Large intestine (tissue), 3 donors: ENCODE data around the gene DMD. TPM values are rescaled to one million over a fixed set of nuclear protein-coding genes. Genes with fewer than 3 reads are reported as not detected.

Source experiments
- DNase-seq, 2 donors: peaks; one replicate each; pipeline versions ENCODE4 v3.0.0 to v3.0.0-alpha.2; 2013
- H3K27ac ChIP-seq: one replicate; pipeline ENCODE4 v1.5.1; 2013; ENCODE audit warnings: low read length
- H3K27me3 ChIP-seq: 2 replicates; pipeline ENCODE4 v1.6.1; 2013; ENCODE audit warnings: low read length; ENCODE audit not compliant: control insufficient read depth, insufficient read depth
- H3K36me3 ChIP-seq: 2 replicates; pipeline ENCODE4 v1.6.1; 2013; ENCODE audit warnings: low read length; ENCODE audit not compliant: control insufficient read depth, insufficient read depth
- H3K4me1 ChIP-seq: one replicate; pipeline ENCODE4 v1.6.1; 2013; ENCODE audit warnings: low read length; ENCODE audit not compliant: control insufficient read depth, insufficient read depth
- H3K4me3 ChIP-seq: one replicate; pipeline ENCODE4 v1.5.1; 2013; ENCODE audit warnings: low read length
- H3K9me3 ChIP-seq: one replicate; pipeline ENCODE4 v1.6.1; 2013; ENCODE audit warnings: mild to moderate bottlenecking, low read depth, low read length, moderate library complexity; ENCODE audit not compliant: control insufficient read depth
- WGBS: methylation state at CpG from one replicate; pipeline ENCODE4 v1.1.5; 2013; ENCODE audit warnings: low lambda C conversion rate; ENCODE audit not compliant: insufficient coverage; 5-methylcytosine and 5-hydroxymethylcytosine counted together
- polyA plus RNA-seq: library from polyadenylated mRNA; unstranded; fragments of 120-200 nt; gene quantifications from one replicate; pipeline ENCODE4 v1.2.1, GENCODE V29; 2013

DMD gene
- polyA plus RNA-seq, 1 donor, result 23.3 TPM

DNA sequence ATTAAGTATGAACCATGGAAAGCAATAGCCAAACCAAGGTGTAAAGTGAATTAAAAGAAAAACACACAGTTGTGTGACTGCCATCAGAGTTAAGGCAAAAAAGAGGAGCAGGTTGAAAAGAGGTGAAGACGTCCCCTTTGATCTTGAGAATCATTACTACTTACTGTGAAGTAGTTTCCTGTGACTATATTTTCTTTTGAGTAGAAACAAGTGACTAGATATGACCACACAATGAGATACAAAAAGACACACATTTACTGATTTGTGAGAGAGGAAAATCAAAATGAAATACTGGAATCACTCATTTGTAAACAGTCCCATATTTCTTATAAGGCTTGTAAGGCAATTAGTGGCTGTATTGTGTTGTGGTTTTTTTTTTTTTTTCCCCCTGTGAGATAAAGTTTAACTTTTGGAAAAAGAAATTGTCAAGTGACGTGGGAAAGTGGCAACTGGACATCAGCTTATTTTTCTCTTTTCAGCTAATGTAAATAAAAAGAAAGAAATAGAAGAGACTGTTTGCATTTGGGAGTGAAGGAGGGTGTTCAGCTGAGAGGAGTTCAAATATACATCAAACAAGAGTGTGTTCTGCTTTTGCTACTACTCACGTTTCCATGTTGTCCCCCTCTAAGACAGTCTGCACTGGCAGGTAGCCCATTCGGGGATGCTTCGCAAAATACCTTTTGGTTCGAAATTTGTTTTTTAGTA lies 2033.1 kb downstream of the DMD start:
- H3K27ac ChIP-seq, result no peak overlapping the region
- H3K27me3 ChIP-seq, result no peaks in the 10 kb centered on the region
- no peaks in the 10 kb centered on the region for H3K4me1 ChIP-seq
- no CpG with 5 or more reads among the region's 6 CpGs for WGBS
- no peak overlapping the region for H3K4me3 ChIP-seq
- DNase-seq, result no peak
- H3K36me3 ChIP-seq, result no peaks in the 10 kb centered on the region
- no peaks in the 10 kb centered on the region for H3K9me3 ChIP-seq

DNA sequence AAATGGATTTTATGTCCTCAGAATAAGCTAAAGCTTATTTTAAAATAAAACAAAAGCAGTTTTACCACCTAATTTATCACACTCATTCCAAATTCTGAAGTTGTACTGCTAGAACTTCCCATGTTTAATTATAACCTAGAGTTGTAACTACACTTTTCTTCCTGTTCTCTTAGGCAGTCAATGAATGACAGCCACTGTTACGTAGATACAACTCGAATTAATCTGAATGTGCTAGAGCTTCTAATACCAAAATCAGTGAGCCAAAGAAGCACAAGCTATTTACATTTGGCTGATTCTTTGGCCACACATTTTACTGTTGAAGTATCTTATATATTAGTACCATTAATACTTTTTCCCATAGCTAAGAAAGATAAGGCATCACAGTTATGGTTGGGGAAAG lies 2040.6 kb downstream of the DMD start:
- H3K4me1 ChIP-seq, result no peaks in the 10 kb centered on the region
- no peak for DNase-seq
- H3K27me3 ChIP-seq, result no peaks in the 10 kb centered on the region
- WGBS, result no CpG with 5 or more reads among the region's 2 CpGs
- no peak overlapping the region for H3K27ac ChIP-seq
- H3K4me3 ChIP-seq, result no peak overlapping the region
- H3K9me3 ChIP-seq, result no peaks in the 10 kb centered on the region
- no peaks in the 10 kb centered on the region for H3K36me3 ChIP-seq

DNA sequence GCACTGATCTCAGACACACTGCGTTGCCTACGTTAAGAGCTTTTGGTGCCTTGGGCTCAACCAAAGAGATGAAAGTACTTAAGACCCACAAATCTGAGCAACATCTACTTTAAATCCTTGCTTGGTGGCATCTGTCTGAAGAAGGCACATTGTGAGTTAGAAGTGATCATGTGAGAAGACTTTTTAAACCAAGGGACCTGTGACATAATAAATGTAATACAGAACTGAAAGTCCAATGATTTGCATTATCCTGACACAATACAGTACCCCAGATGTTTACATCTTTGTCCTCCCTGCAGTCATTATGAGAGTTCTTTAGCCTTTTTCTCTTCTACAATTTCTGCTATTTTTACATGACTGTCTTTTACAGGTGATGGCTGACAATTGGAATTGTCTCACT lies 2042.8 kb downstream of the DMD start:
- Histone ChIP-seq H3K4me1 (peaks cover 3% of the 10 kb centered on the region), H3K4me3 (no peak overlapping the region), H3K27ac (no peak overlapping the region), H3K9me3 (no peaks in the 10 kb centered on the region), H3K36me3 (no peaks in the 10 kb centered on the region), H3K27me3 (no peaks in the 10 kb centered on the region)
- DNase-seq, result no peak
- no CpG with 5 or more reads among the region's 2 CpGs for WGBS

DNA sequence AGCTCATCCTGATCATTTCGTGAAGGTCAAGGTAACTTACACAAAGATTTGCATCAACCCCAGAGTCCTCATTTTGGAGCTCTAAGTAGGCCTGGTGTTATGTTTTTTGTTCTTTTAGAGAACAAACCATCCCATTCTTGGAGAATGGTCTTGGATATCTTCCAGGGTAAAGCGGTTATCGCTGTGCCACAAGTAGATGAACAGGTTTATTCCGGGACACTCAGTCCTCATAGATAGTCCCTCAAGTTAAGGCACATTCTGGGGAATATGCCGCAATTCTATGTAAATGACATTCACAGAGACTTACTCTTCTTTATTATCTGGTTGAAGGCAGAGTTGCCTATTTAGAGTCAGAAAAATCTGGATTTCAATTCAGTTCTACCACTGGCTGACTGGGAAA lies 2044.5 kb downstream of the DMD start:
- no peak for DNase-seq
- Histone ChIP-seq H3K4me3 (no peak overlapping the region), H3K36me3 (no peaks in the 10 kb centered on the region), H3K27ac (no peak overlapping the region), H3K9me3 (no peaks in the 10 kb centered on the region), H3K27me3 (no peaks in the 10 kb centered on the region), H3K4me1 (peaks cover 3% of the 10 kb centered on the region)
- WGBS, result no CpG with 5 or more reads among the region's 5 CpGs

DNA sequence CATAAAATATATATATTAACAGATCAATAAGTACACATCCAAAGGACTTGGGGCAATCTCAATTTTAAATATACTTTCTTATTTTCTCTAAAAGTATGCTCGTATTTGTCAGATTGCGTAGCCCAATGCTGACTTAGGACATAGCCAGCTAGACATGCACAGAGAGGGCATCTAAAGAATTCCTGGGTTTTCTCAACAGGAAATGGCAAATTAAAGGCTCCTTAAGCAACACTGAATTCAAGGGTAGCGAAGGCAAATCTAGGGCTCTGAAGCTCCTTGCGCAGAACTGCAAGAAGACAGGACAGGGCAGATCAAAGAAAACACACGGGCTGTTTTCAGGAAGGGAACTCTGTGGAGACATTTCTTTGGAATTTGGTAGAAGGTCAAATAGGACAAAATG lies 2044.9 kb downstream of the DMD start:
- Histone ChIP-seq H3K36me3 (no peaks in the 10 kb centered on the region), H3K4me3 (no peak overlapping the region), H3K4me1 (peaks cover 3% of the 10 kb centered on the region), H3K27ac (no peak overlapping the region), H3K9me3 (no peaks in the 10 kb centered on the region), H3K27me3 (no peaks in the 10 kb centered on the region)
- no CpG with 5 or more reads among the region's 5 CpGs for WGBS
- no peak for DNase-seq

DNA sequence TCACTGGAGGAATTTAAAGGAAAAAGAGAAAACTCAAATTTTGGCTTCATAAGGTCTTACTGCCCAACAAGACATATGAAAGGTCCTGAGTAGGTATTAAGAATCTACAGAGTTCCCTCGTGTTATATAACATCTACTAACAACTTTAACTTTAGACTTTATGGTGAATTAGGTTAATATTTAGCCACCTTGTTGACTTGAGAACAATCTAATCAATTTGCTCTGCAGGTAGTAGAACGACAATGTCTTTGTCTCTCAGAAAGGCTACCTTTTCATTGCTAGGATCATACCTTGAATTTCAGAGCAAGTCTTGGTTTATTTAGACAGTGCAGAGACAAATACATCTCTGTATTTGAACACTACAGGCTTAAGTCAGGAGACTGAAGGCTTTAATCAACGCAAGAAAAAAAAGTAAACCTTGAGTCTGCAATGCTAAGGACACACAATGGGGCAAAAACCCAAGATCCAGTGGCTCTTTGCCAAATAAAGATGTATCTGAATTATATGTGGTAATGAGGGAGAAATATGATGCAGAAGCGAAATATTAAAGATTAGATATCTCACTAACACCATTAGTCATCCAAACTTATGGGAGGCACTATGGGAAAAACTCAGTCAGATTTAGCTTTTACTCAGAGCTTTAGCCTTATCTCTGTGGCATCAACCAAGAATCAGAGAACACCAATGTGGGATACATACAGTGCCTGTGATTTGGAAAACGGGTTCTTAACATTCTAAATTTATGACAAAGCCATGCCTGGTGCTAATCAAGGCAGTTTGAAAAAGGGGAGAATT lies 2045.9 kb downstream of the DMD start:
- WGBS, result no CpG with 5 or more reads among the region's 5 CpGs
- no peak overlapping the region for H3K27ac ChIP-seq
- H3K4me1 ChIP-seq, result peaks cover 3% of the 10 kb centered on the region
- peak in 1 of 2 donors; percentile 50 for DNase-seq
- no peaks in the 10 kb centered on the region for H3K27me3 ChIP-seq
- H3K4me3 ChIP-seq, result no peak overlapping the region
- no peaks in the 10 kb centered on the region for H3K9me3 ChIP-seq
- H3K36me3 ChIP-seq, result no peaks in the 10 kb centered on the region

DNA sequence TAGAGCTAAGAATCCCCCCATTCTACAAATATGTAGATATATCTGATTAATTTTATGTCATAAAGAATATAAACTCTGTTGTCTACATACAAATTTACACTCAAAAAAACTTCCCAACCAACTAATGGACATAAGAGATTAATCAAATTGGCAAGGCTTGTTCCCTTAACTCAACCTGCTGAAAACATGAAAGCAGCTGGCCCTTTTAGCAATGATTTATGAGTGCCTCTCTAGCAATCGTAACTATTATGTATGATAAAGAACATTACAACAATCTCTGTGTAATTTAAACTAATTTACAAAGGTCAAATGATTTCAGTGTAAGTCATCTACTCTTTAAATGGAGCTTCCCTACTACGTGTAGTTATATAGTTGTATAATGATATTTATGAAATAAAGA lies 2056.4 kb downstream of the DMD start:
- Histone ChIP-seq H3K27ac (no peak overlapping the region), H3K4me3 (no peak overlapping the region), H3K36me3 (no peaks in the 10 kb centered on the region), H3K4me1 (no peaks in the 10 kb centered on the region), H3K9me3 (no peaks in the 10 kb centered on the region), H3K27me3 (no peaks in the 10 kb centered on the region)
- no peak for DNase-seq
- WGBS, result no CpG with 5 or more reads among the region's 2 CpGs

DNA sequence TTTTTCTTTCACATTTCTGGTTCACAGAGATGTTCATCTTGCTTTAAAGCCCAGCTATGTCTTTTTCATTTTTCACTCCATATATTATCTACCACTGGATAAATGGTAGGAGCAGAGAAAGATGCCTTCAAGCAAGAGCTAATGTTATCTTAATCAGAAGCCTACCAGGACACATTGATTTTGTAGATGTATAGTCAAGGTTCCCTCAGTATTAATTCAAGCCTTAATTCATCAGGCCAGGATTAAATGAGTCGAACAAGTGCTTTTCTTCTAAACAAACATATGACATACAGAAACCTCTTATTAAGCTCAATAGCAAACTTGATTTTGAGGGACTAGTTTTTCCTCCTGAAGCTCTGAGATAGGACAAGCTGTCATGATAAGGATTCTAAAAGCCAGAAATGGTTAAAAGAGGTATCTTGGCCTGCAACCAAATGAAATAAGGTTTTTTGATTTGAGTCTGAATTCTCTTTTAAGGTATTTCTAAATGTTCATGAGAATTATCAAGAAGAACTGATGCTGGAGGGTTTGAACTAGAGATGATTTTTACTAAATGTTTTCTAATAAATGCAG lies 2057.8 kb downstream of the DMD start:
- no peak overlapping the region for H3K4me3 ChIP-seq
- no peaks in the 10 kb centered on the region for H3K27me3 ChIP-seq
- H3K4me1 ChIP-seq, result no peaks in the 10 kb centered on the region
- H3K27ac ChIP-seq, result no peak overlapping the region
- DNase-seq, result no peak
- H3K36me3 ChIP-seq, result no peaks in the 10 kb centered on the region
- H3K9me3 ChIP-seq, result no peaks in the 10 kb centered on the region
- WGBS, result 100% methylated on average over 1 of the region's 1 CpG

DNA sequence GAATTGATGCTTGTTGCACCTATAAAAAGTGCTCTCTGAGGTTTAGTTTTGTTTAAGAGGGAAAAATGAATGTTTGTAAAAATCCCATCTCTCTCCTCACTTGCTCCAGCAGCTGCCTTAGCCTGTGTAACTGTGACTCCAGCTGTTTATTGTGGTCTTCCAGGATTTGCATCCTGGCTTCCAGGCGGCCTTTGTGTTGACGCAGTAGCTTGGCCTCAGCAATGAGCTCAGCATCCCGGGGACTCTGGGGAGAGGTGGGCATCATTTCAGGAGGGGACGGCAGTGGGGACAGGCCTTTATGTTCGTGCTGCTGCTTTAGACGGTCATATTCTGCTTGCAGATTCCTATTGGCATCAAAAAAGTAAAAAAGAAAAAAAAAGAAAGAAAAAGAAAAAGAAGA lies 2064.2 kb downstream of the DMD start:
- peaks cover 7% of the 10 kb centered on the region for H3K36me3 ChIP-seq
- DNase-seq, result no peak
- H3K27ac ChIP-seq, result no peak overlapping the region
- H3K27me3 ChIP-seq, result no peaks in the 10 kb centered on the region
- H3K9me3 ChIP-seq, result no peaks in the 10 kb centered on the region
- no peak overlapping the region for H3K4me3 ChIP-seq
- 96% methylated on average over 3 of the region's 6 CpGs for WGBS
- H3K4me1 ChIP-seq, result no peaks in the 10 kb centered on the region

DNA sequence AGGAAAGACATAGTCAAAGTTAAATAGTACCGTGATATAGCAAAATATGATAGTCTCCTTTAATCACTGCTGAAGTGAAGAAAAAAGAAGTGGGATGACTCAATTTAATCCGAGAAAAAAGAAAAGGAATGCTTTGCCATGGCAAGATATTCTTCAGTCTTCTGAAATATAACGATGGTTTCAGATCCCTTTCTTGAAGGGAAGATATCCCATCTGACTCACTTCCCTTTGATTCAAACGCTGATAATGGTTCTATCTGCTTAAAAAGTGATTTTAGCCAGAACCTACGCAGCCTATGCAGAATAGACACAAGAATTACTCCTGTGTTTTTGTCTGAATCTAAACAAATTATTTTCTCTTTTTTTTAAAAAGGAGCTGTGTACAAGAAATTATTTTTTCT lies 2071.4 kb downstream of the DMD start:
- H3K36me3 ChIP-seq, result no peaks in the 10 kb centered on the region
- 100% methylated on average over 1 of the region's 5 CpGs for WGBS
- no peaks in the 10 kb centered on the region for H3K4me1 ChIP-seq
- no peaks in the 10 kb centered on the region for H3K27me3 ChIP-seq
- no peak overlapping the region for H3K27ac ChIP-seq
- no peak overlapping the region for H3K4me3 ChIP-seq
- H3K9me3 ChIP-seq, result peaks cover 5% of the 10 kb centered on the region
- no peak for DNase-seq
